IMR-90 (cell line): ENCODE measurements around the gene SLC25A52. TPM values are rescaled to one million over a fixed set of nuclear protein-coding genes. Genes with fewer than 3 reads are reported as not detected.

Source experiments
- ATAC-seq: fragments of 200-7000 bp; cut with Tn5 transposase; 2 replicates; pipeline ENCODE4 v1.9.1; 2020; ENCODE audit warnings: low read depth, mild to moderate bottlenecking, moderate library complexity
- BruUV-seq: library from RNA; stranded (reverse); fragments of 400-500 nt; replicated peaks from 2 replicates; lab custom pipeline; 2021; lab: Mats Ljungman, UMichigan
- CTCF ChIA-PET: fragments of 300-600 bp; formaldehyde crosslinking; extraction: SDS; loops from one replicate; lab custom pipeline; 2021; ENCODE audit warnings: antibody characterized with exemption; lab: Yijun Ruan, JAX
- POLR2A ChIA-PET: fragments of 300-600 bp; sonication (Branson Sonifier 250); formaldehyde crosslinking; loops from one replicate; lab custom pipeline; 2022; ENCODE audit warnings: antibody characterized with exemption; ENCODE audit not compliant: unreplicated experiment; lab: Charles Lee
- DNase-seq: peaks from one replicate; pipeline ENCODE4 v3.0.0; 2013
- H2AFZ ChIP-seq: replicated peaks from 2 replicates; pipeline ENCODE3; 2013; ENCODE audit warnings: low read length, mild to moderate bottlenecking; ENCODE audit not compliant: poor library complexity
- H2AK5ac ChIP-seq: 2 replicates; pipeline ENCODE4 v1.6.1; 2013; ENCODE audit warnings: low read depth, low read length, inconsistent platforms
- H2AK9ac ChIP-seq: replicated peaks from 2 replicates; pipeline ENCODE3; 2013; ENCODE audit warnings: mild to moderate bottlenecking, low read depth, low read length, moderate library complexity; ENCODE audit not compliant: poor library complexity
- H2BK120ac ChIP-seq: 2 replicates; pipeline ENCODE4 v1.6.1; 2013; ENCODE audit warnings: low read depth, low read length, inconsistent platforms
- H2BK15ac ChIP-seq: 3 replicates; pipeline ENCODE4 v1.6.1; 2013; ENCODE audit warnings: low read depth, low read length, inconsistent platforms
- H2BK20ac ChIP-seq: 2 replicates; pipeline ENCODE4 v1.6.1; 2013; ENCODE audit warnings: low read depth, mild to moderate bottlenecking, inconsistent platforms, low read length, moderate library complexity
- H2BK5ac ChIP-seq: 2 replicates; pipeline ENCODE4 v1.6.1; 2013; ENCODE audit warnings: mild to moderate bottlenecking, low read depth, low read length, inconsistent platforms; ENCODE audit not compliant: poor library complexity, severe bottlenecking
- H3K14ac ChIP-seq: replicated peaks from 2 replicates; pipeline ENCODE4 v1.6.1; 2013; ENCODE audit warnings: low read depth, low read length, inconsistent platforms
- H3K18ac ChIP-seq: 2 replicates; pipeline ENCODE4 v1.6.1; 2013; ENCODE audit warnings: low read depth, low read length, control low read depth
- H3K23ac ChIP-seq: 2 replicates; pipeline ENCODE4 v1.6.1; 2013; ENCODE audit warnings: low read depth, low read length, inconsistent platforms
- H3K27ac ChIP-seq: 2 replicates; pipeline ENCODE4 v1.5.1; 2013; ENCODE audit warnings: mild to moderate bottlenecking, control low read depth, low read length; ENCODE audit not compliant: insufficient read depth
- H3K27me3 ChIP-seq: 2 replicates; pipeline ENCODE4 v1.6.1; 2013; ENCODE audit warnings: low read length; ENCODE audit not compliant: control insufficient read depth, insufficient read depth
- H3K36me3 ChIP-seq: 2 replicates; pipeline ENCODE4 v1.6.1; 2013; ENCODE audit warnings: low read length, mixed read lengths; ENCODE audit not compliant: control insufficient read depth, insufficient read depth
- H3K4ac ChIP-seq: 2 replicates; pipeline ENCODE4 v1.6.1; 2013; ENCODE audit warnings: low read depth, low read length, inconsistent platforms
- H3K4me1 ChIP-seq: 2 replicates; pipeline ENCODE4 v1.6.1; 2013; ENCODE audit warnings: low read length, mixed read lengths; ENCODE audit not compliant: control insufficient read depth, insufficient read depth
- H3K4me2 ChIP-seq: 2 replicates; pipeline ENCODE4 v1.6.1; 2013; ENCODE audit warnings: low read depth, mild to moderate bottlenecking, control low read depth, low read length, moderate library complexity
- H3K4me3 ChIP-seq: 2 replicates; pipeline ENCODE4 v1.5.1; 2013; ENCODE audit warnings: low read depth, mild to moderate bottlenecking, control low read depth, low read length, moderate library complexity; ENCODE audit not compliant: insufficient read depth
- H3K56ac ChIP-seq: 2 replicates; pipeline ENCODE4 v1.6.1; 2013; ENCODE audit warnings: low read length, inconsistent platforms; ENCODE audit not compliant: insufficient read depth; ENCODE audit errors: extremely low read depth
- H3K79me1 ChIP-seq, 2 experiments: 2 replicates each; pipeline ENCODE4 v1.6.1; 2013; ENCODE audit warnings: low read length in 2 of 2, inconsistent platforms in 1 of 2, low read depth in 1 of 2
- H3K9ac ChIP-seq: 2 replicates; pipeline ENCODE4 v1.6.1; 2013; ENCODE audit warnings: low read depth, low read length, control low read depth
- H3K9me1 ChIP-seq: 2 replicates; pipeline ENCODE4 v1.6.1; 2013; ENCODE audit warnings: low read length, inconsistent platforms; ENCODE audit not compliant: insufficient read depth
- H3K9me3 ChIP-seq: 2 replicates; pipeline ENCODE4 v1.6.1; 2013; ENCODE audit warnings: low read length; ENCODE audit not compliant: control insufficient read depth, insufficient read depth
- H4K20me1 ChIP-seq: 2 replicates; pipeline ENCODE4 v1.6.1; 2013; ENCODE audit warnings: low read length, inconsistent platforms; ENCODE audit not compliant: insufficient read depth
- H4K5ac ChIP-seq: 2 replicates; pipeline ENCODE4 v1.6.1; 2013; ENCODE audit warnings: mild to moderate bottlenecking, low read depth, low read length, control low read depth
- H4K8ac ChIP-seq, 2 experiments: 2 replicates each; pipeline ENCODE4 v1.6.1; 2013; ENCODE audit warnings: low read depth in 2 of 2, low read length in 2 of 2, control low read depth in 1 of 2, inconsistent platforms in 1 of 2
- H4K91ac ChIP-seq: 2 replicates; pipeline ENCODE4 v1.6.1; 2013; ENCODE audit warnings: low read depth, low read length, inconsistent platforms; ENCODE audit not compliant: insufficient read depth
- CEBPB ChIP-seq: IDR thresholded peaks from 2 replicates; pipeline ENCODE4 v1.6.1; 2012; ENCODE audit warnings: low read depth, low read length, improper control_type of control experiment
- CTCF ChIP-seq: conservative IDR thresholded peaks from 2 replicates; pipeline ENCODE4 v1.5.1; 2012; ENCODE audit warnings: mild to moderate bottlenecking, low read depth, low read length, improper control_type of control experiment
- FOS ChIP-seq: fragments of 150-350 bp; IDR thresholded peaks from 2 replicates; pipeline ENCODE4 v1.6.1; 2016; ENCODE audit warnings: low read depth, low read length
- NFE2L2 ChIP-seq: fragments of 150-350 bp; IDR thresholded peaks from 2 replicates; pipeline ENCODE4 v1.6.1; 2016; ENCODE audit warnings: low read depth, mild to moderate bottlenecking, low read length
- RFX5 ChIP-seq: IDR thresholded peaks from 2 replicates; pipeline ENCODE4 v1.8.0; 2012; ENCODE audit warnings: low read depth, mild to moderate bottlenecking, low read length, moderate library complexity
- SMC3 ChIP-seq: fragments of 150-350 bp; IDR thresholded peaks from 2 replicates; pipeline ENCODE4 v1.6.1; 2016; ENCODE audit warnings: low read depth, mild to moderate bottlenecking, antibody characterized with exemption, low read length, moderate library complexity
- WGBS, 2 experiments: methylation state at CpG; one replicate each; pipeline versions ENCODE4 v1.1.5 to v1.1.7; 2013; ENCODE audit warnings: missing lambda C conversion rate in 2 of 2; ENCODE audit not compliant: insufficient read length in 1 of 2; ENCODE audit errors: extremely low coverage in 2 of 2; 5-methylcytosine and 5-hydroxymethylcytosine counted together
- dilution Hi-C: fragments of 300-500 bp; cut with HindIII; formaldehyde crosslinking; loops from one replicate; pipeline ENCODE4 v1.14.3; 2018; ENCODE audit warnings: low sequenced_read_pairs; ENCODE audit not compliant: unreplicated experiment
- in situ Hi-C: fragments of 300-500 bp; cut with MboI; formaldehyde crosslinking; loops from 3 replicates; pipeline ENCODE4 v1.14.3; 2019; ENCODE audit warnings: low sequenced_read_pairs, inconsistent platforms, mixed read lengths
- intact Hi-C: fragments of 100-400 bp; cut with micrococcal nuclease; formaldehyde crosslinking; loops from 2 replicates; pipeline ENCODE4 v1.10.0; 2022
- polyA plus RNA-seq, 3 experiments: library from polyadenylated mRNA; depleted of rRNA; stranded (reverse); fragments of >200 nt; gene quantifications; 2 replicates each; pipeline ENCODE4 v1.2.3, GENCODE V29; 2012; ENCODE audit warnings: low replicate concordance in 1 of 3
- total RNA-seq: library from RNA; depleted of rRNA; stranded (reverse); fragments of >200 nt; gene quantifications from 2 replicates; pipeline ENCODE4 v1.2.3, GENCODE V29; 2012
- TF ChIP-seq, protein P1 (sequence below): fragments of 150-350 bp; IDR thresholded peaks from 2 replicates; pipeline ENCODE4 v1.6.1; 2016; ENCODE audit warnings: low read depth, mild to moderate bottlenecking, low read length, moderate library complexity, borderline replicate concordance

SLC25A52 gene
- total and polyA plus RNA-seq, 2 of the 4 experiments (the other 2 are of a cell fraction): not detected

DNA sequence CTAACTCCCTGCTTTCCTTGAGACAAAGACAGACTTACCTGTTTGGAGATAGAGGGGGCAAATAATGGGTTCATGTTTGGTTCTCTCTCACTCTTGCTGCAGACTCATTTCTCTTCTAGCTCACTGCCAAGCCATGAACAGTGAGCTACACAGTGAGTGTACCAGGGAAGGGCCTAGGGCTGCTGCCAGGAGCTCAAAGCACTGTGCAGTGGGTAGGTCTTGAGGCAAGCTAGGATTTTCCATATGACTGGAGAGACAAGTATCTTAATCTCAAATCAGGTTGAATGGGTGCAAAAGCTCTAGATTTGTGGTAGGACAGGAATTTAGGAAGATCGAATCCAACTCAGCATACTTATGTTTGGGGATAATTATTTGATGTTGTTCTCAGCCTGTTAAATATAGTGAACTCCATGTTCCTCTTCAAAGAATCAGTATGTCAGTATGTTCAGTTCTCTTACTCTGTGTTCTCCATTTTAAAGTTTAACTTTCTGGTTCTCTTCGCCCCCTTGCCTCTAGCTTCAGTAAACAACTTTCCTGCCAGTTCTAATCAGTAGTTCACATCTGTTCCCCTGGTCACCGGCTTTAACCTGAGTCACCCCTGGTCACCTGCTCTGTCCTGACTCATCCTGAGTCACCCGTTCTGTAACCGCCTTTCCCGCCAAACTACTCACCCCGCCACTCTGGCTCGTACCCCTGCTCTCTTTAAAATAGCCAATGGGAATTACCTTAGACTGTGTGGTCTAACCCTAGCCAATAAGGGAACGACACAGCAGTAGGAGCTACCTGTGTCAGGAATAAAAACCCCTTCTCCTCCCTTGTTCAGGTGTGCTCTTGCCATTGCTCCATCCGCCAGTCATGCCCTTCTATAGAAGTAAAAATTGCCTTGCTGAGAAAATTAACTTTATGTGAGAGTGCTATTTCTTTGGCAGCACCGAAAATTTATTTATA, 21.9 kb downstream of the SLC25A52 start:
- Histone ChIP-seq H3K4ac (no peak overlapping the region), H2AK5ac (no peak overlapping the region), H4K20me1 (no peaks in the 10 kb centered on the region), H3K18ac (no peak overlapping the region), H4K8ac (no peak overlapping the region), H3K9me3 (no peaks in the 10 kb centered on the region), H2BK15ac (no peak overlapping the region), H3K27ac (no peak overlapping the region), H3K79me1 (no peaks in the 10 kb centered on the region), H3K56ac (no peak overlapping the region), H4K91ac (no peak overlapping the region), H3K36me3 (no peaks in the 10 kb centered on the region), H3K4me3 (no peak overlapping the region), H2AFZ (no peak overlapping the region), H4K5ac (no peak overlapping the region), H2BK20ac (no peak overlapping the region), H2BK120ac (no peak overlapping the region), H3K9ac (no peak overlapping the region), H2BK5ac (no peak overlapping the region), H3K4me2 (no peak overlapping the region), H3K9me1 (no peaks in the 10 kb centered on the region), H3K23ac (no peak overlapping the region), H3K27me3 (no peaks in the 10 kb centered on the region), H2AK9ac (no peak overlapping the region), H3K14ac (no peak overlapping the region), H3K4me1 (no peaks in the 10 kb centered on the region)
- no peak for TF ChIP-seq FOS
- no peak for TF ChIP-seq SMC3
- TF ChIP-seq, protein P1, sequence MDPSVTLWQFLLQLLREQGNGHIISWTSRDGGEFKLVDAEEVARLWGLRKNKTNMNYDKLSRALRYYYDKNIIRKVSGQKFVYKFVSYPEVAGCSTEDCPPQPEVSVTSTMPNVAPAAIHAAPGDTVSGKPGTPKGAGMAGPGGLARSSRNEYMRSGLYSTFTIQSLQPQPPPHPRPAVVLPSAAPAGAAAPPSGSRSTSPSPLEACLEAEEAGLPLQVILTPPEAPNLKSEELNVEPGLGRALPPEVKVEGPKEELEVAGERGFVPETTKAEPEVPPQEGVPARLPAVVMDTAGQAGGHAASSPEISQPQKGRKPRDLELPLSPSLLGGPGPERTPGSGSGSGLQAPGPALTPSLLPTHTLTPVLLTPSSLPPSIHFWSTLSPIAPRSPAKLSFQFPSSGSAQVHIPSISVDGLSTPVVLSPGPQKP: no peak
- no peak for TF ChIP-seq CTCF
- no peak for TF ChIP-seq RFX5
- no peak for TF ChIP-seq CEBPB
- no peak for TF ChIP-seq NFE2L2
- intact Hi-C loops: no loop called here
- in situ Hi-C loops: loop anchor here (10.0 kb wide), 1 partner anchor 236 kb away; no protein-coding TSS in a partner anchor
- DNase-seq (no peak), ATAC-seq (no peak)
- ChIA-PET POLR2A (no interaction called here), CTCF (interaction anchor here (1.1 to 1.2 kb wide), 2 partner anchors 16 to 82 kb away, joined by 3 to 4 read pairs; no protein-coding TSS in a partner anchor)
- WGBS, 2 experiments: 81% methylated on average over 6 of the region's 11 CpGs; no CpG with 5 or more reads in 1 of the 2 experiments
- no TSS peak for BruUV-seq
- dilution Hi-C loops: no loop called here
